Heart left ventricle (tissue), 13 donors: ENCODE results near the gene KCTD12.

ENCODE experiments used
- POLR2A ChIP-seq, 2 donors: fragments of 450-650 bp; IDR thresholded peaks; one replicate each; pipeline ENCODE4 v1.6.1; 2017; ENCODE audit warnings: antibody characterized with exemption in 2 of 2, mild to moderate bottlenecking in 2 of 2, moderate library complexity in 2 of 2
- TF ChIP-seq, protein P1 (sequence below), 12 donors: fragments of 200-600 bp; sonication (generic) in 4 of 12; IDR thresholded peaks; one replicate each; pipeline versions ENCODE4 v1.5.0 to v1.8.0; 2018 to 2022; ENCODE audit warnings: antibody characterized with exemption in 12 of 12, mild to moderate bottlenecking in 5 of 12
- donor health status: ischemic (EF 13 %, LVEDD 7.1; RV severe dilation, severe dysfunction).
- donor health status: DM: no; HTN: yes; CAD: no.
- donor health status: DM: no; HTN: no; CAD: no.
- donor health status: ischemic (EF 25% LVEDD 6.9; RV normal size, moderate dysfunction).
- donor health status: ischemic (EF 25% LVEDD 5.7; RV mildly dilated, moderate dysfunction).
- donor health status: ischemic (EF 35%, LVEDD 5.7; RV mildly dilated, moderate dysfunction).
- donor health status: nonischemic (EF 11% LVEDD 7.7; RV severe dilation, severe dysfunction).
- donor health status: DM: yes; HTN: yes; CAD: no.
- donor health status: PGD.
- donor health status: ischemic (EF 29% LVEDD 5.4; RV normal size, mild dysfunction).
- donor health status: nonischemic (EF 23%, LVEDD 6.1; RV moderate dilation, normal function).

DNA sequence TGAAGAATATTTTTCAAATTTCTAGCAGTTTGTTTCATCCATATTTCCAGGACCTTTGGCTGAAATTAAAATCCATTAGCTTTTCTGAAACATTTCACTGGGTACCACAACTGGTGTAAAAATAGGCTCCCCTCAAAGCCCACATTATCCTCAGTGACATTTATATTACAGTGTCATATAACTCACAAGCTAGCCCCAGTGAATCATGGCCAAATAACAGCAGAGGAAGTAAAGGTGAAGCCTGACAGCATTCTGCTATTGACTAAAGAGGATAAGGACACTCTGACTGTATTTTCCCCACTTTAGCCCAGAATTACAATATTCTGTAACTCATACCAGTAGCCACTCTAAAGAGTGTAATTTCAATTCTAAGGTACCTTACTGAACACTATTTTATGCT, 21.9 kb downstream of the KCTD12 start:
- TF ChIP-seq, protein P1, sequence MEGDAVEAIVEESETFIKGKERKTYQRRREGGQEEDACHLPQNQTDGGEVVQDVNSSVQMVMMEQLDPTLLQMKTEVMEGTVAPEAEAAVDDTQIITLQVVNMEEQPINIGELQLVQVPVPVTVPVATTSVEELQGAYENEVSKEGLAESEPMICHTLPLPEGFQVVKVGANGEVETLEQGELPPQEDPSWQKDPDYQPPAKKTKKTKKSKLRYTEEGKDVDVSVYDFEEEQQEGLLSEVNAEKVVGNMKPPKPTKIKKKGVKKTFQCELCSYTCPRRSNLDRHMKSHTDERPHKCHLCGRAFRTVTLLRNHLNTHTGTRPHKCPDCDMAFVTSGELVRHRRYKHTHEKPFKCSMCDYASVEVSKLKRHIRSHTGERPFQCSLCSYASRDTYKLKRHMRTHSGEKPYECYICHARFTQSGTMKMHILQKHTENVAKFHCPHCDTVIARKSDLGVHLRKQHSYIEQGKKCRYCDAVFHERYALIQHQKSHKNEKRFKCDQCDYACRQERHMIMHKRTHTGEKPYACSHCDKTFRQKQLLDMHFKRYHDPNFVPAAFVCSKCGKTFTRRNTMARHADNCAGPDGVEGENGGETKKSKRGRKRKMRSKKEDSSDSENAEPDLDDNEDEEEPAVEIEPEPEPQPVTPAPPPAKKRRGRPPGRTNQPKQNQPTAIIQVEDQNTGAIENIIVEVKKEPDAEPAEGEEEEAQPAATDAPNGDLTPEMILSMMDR (IDR thresholded peaks at IDR 0.05): no peak
- TF ChIP-seq POLR2A (IDR thresholded peaks at IDR 0.05): no peak
